ENCODE data around the gene DGKD. TPM values are rescaled to one million over a fixed set of nuclear protein-coding genes. Genes with fewer than 3 reads are reported as not detected.

Gene DGKD
- total RNA-seq, 2 donors from 2014 or later, result 82.4 to 124 TPM

DNA sequence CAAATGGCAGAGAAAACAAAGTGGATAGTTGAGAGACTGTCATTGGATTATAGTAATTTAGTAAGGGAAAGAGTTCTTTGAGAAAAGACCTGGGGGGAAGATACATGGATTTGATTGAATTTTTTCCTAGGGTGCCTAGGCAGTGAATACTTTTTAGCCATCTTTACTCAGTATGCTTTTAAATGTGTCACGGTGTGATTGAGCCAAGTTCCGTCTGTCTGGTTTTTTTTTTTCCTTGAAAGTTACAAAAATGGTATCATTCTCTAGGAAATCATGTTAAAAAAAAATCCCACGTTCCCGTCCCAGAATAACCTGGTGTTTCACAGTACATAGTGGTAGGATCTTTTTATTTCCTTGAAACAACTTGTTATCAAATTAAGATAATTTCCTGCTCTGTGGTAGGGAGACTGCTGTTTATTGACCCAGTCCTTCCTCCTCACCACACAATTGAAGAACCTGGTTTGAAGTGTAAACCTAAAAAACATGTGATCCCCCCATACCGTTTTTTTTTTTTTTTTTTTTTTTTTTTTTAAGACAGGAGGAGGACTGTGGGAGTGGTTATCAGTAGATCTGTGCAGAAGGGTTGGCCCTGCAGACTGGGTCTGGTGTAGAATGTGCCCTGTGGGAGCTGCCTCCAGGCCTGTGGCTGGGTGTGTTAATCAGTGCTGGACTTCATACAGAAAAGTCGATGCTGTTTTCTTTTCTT, 55.1 kb downstream of the DGKD start:
- DNase-seq (ENCODE audit: low spot score), result no peak
- Mint-ChIP-seq H3K36me3 (peaks cover 30% of the 10 kb centered on the region), H3K27ac (peak overlapping the region; percentile 38 to 80), H3K4me1 (ENCODE audit: low read depth in 2 of 2) (peaks cover 51 to 58% of the 10 kb centered on the region in 2 donors), H3K9me3 (no peaks in the 10 kb centered on the region), H3K27me3 (no peaks in the 10 kb centered on the region), H3K4me3 (peak overlapping the region; percentile 28)
- peak; percentile 77 to 79 for ATAC-seq

DNA sequence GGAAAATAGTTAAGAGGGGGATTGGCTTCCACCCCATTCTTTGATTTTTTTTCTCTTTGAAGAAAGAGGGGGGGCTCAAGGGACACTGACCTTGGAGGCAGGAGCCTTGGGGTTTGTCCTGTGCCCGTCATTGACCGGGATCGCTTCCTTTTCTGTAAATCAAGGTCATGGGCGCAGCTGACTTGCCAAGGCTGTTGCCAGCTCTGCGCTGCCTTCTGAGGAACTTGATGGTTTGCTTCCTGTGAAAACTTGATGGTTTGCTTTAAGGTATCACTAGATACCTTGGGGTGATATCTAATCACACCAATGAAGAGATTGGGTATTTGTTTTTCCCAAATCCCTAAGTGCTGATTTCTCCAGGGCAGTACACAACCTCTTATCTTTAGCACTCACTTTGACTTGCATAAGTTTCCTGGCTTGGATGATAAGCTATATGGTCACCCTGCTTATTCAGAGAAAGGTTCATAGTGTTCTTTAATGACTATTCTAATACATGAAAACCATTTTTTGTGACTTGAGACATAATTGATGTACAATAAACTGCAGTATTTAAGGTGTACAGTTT, 56.0 kb downstream of the DGKD start:
- H3K4me1 Mint-ChIP-seq (ENCODE audit: low read depth in 2 of 2), result peaks cover 55 to 63% of the 10 kb centered on the region in 2 donors
- ATAC-seq, result no peak
- H3K4me3 Mint-ChIP-seq, result peak overlapping the region; percentile 28
- H3K27me3 Mint-ChIP-seq, result no peaks in the 10 kb centered on the region
- H3K36me3 Mint-ChIP-seq, result peaks cover 26% of the 10 kb centered on the region
- peak overlapping the region; percentile 38 to 80 for H3K27ac Mint-ChIP-seq
- DNase-seq (ENCODE audit: low spot score), result no peak
- H3K9me3 Mint-ChIP-seq, result no peaks in the 10 kb centered on the region

DNA sequence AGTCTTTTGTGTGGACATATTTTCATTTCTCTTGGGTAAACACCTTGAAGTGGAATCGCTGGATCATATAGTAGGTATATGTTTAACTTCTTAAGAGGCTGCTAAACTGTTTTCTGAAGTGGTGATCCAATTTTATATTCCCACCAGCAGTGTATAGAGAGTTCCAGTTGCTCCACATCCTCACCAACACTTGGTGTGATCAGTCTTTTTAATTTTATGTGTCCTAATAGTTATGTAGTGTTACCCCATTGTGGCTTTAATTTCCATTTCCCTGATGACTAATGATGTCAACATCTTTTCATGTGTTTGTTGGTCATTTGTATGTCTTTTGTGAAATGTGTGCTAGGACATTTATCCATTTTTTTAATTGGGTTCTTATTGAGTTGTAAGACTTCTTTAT, 56.9 kb downstream of the DGKD start:
- DNase-seq (ENCODE audit: low spot score) (no peak), ATAC-seq (no peak)
- peaks cover 59 to 70% of the 10 kb centered on the region in 2 donors for H3K4me1 Mint-ChIP-seq (ENCODE audit: low read depth in 2 of 2)
- peak overlapping the region; percentile 38 to 80 for H3K27ac Mint-ChIP-seq
- no peaks in the 10 kb centered on the region for H3K9me3 Mint-ChIP-seq
- peak overlapping the region; percentile 28 for H3K4me3 Mint-ChIP-seq
- H3K36me3 Mint-ChIP-seq, result peaks cover 26% of the 10 kb centered on the region
- H3K27me3 Mint-ChIP-seq, result no peaks in the 10 kb centered on the region

DNA sequence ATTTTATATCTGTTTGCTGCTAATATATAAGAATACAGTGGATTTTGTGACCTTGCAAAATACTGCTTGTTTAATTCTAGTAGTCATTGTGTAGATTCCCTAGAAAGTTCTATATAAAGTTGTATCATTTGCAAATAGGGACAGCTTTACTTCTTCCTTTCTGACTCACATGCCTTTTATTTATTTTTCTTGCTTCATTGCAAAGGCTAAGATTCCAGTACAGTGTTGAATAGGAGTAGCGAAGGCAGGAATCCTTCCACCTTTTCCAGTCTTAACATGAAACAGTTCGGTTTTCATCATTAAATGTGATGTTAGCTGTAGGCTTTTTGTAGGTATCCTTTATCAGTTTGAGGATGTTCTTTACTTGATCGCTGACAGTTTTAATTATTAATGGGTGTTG, 58.1 kb downstream of the DGKD start:
- DNase-seq (ENCODE audit: low spot score), result no peak
- no peak overlapping the region for H3K4me3 Mint-ChIP-seq
- no peaks in the 10 kb centered on the region for H3K27me3 Mint-ChIP-seq
- H3K9me3 Mint-ChIP-seq, result no peaks in the 10 kb centered on the region
- peak overlapping the region; percentile 75 to 88 for H3K27ac Mint-ChIP-seq
- peaks cover 66 to 76% of the 10 kb centered on the region in 2 donors for H3K4me1 Mint-ChIP-seq (ENCODE audit: low read depth in 2 of 2)
- ATAC-seq, result no peak
- H3K36me3 Mint-ChIP-seq, result peaks cover 26% of the 10 kb centered on the region

DNA sequence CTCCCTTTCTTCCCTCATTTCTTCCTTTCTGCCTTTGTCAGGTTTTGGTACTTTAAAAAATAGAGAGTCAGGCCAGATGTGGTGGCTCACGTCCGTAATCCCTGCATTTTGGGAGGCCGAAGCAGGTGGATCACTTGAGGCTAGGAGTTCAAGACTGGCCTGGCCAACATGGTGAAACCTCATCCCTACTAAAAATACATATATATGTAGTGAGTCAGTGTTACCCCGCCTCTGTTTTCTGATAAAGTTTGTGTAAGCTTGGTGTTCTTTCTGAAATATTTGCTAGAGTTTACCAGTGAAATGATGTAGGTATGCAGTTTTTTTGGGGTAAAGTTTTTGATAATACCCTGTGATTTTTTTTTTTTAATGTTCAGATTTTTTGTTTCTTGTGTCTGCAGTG, 58.8 kb downstream of the DGKD start:
- Mint-ChIP-seq H3K27ac (peak overlapping the region; percentile 75 to 88), H3K9me3 (no peaks in the 10 kb centered on the region), H3K4me1 (ENCODE audit: low read depth in 2 of 2) (peaks cover 69 to 81% of the 10 kb centered on the region in 2 donors), H3K36me3 (peaks cover 26% of the 10 kb centered on the region), H3K4me3 (no peak overlapping the region), H3K27me3 (no peaks in the 10 kb centered on the region)
- DNase-seq (ENCODE audit: low spot score), result no peak
- ATAC-seq, result no peak

DNA sequence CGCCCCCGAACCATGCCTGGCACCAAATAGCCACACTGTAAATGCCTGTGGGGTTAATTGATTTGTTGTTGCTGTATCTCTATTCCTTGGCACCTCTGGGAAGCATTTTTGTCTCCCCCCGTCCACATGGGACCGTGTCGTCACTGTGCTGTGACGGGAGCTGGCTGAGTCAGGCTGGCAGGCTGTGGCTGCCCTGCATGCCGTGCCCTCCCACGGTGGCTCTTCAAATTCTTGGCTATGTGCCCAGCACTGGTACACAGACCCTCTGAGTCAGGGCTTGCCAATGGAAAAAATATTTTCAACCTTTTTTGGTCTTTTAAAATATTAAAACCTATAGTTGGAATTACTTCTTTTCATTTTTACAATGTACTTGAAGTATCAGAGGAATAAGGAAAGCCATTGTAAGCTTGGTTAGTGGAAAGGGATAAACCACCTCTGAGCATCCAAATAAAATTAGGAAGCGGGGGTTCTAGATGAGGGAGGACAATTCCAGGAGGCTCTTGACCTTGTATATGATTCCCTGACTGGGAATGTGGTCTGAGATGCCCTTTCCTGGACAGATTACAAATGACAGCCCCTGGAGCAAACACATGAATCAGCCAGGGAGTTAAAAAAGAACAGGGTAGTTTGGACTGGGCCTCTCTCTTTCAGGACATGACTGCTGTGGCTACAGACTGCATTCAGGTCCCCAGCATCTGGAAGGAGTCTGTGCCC, 59.4 kb downstream of the DGKD start:
- Mint-ChIP-seq H3K27ac (peak overlapping the region; percentile 75 to 88), H3K36me3 (peaks cover 26% of the 10 kb centered on the region), H3K4me3 (no peak overlapping the region), H3K9me3 (no peaks in the 10 kb centered on the region), H3K27me3 (no peaks in the 10 kb centered on the region), H3K4me1 (ENCODE audit: low read depth in 2 of 2) (peaks cover 69 to 82% of the 10 kb centered on the region in 2 donors)
- ATAC-seq (no peak), DNase-seq (ENCODE audit: low spot score) (no peak)

DNA sequence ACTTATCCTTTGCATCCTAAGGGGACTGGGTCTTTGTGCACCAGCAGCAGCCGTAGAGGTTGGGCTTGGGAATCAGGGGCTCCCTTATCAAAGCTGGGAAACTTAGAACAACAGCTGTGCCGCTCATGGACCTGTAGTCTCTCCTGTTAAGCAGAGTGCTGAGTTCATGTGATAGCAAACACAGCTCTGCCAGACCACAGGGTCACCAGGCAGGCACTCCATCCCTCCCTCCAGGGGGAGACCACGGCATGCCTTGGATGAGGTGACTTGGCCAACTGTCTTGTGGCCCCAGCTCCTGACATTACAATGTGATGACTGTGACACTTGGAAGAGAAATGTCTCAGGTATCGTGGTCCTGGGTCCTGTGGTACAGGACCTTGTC, 60.0 kb downstream of the DGKD start:
- Mint-ChIP-seq H3K27ac (peak overlapping the region; percentile 78 to 88), H3K9me3 (no peaks in the 10 kb centered on the region), H3K4me1 (ENCODE audit: low read depth in 2 of 2) (peaks cover 69 to 82% of the 10 kb centered on the region in 2 donors), H3K27me3 (no peaks in the 10 kb centered on the region), H3K4me3 (peak overlapping the region; percentile 66), H3K36me3 (peaks cover 26% of the 10 kb centered on the region)
- DNase-seq (ENCODE audit: low spot score), result no peak
- ATAC-seq, result no peak

DNA sequence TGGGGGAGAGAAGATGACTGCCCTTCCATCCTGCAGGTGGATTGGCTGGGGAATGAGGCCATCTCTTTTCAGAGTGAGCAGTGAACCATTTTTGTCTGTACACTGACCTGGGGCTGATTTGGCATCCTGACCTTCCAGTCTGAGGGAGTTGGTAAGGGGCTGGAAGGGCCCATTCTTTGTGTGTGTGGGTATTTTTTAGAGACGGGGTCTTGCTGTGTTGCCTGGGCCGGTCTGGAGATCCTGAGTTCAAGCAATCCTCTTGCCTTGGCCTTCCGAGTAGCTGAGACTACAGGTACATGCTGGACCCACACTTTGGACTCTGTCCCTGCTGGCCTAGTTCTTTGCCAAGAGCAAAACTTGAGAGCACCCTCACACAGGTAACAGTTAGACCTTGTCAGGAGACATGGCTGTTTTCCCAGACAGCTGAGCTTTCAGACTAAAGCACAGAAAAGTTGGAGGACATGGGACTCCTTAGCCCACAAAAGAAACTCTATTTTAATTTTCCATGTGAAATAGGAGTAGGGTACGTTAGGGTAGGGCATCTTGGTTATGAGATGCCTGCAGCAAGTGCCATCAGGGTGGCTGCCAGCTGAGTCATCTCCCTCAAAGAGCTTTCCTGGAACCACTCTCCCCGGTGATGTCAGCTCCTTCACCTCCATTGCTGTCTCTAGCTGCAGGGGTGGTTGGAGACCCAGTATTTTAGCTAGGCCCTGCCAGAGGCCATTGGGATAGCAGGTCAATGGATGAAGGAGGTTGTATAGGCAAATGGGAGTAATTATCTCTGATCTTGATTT, 60.7 kb downstream of the DGKD start:
- peak; percentile 70 for DNase-seq (ENCODE audit: low spot score)
- peak overlapping the region; percentile 66 for H3K4me3 Mint-ChIP-seq
- no peaks in the 10 kb centered on the region for H3K27me3 Mint-ChIP-seq
- no peaks in the 10 kb centered on the region for H3K9me3 Mint-ChIP-seq
- peaks cover 71 to 83% of the 10 kb centered on the region in 2 donors for H3K4me1 Mint-ChIP-seq (ENCODE audit: low read depth in 2 of 2)
- peak overlapping the region; percentile 78 to 88 for H3K27ac Mint-ChIP-seq
- H3K36me3 Mint-ChIP-seq, result peaks cover 26% of the 10 kb centered on the region
- peak; percentile 66 to 80 for ATAC-seq

DNA sequence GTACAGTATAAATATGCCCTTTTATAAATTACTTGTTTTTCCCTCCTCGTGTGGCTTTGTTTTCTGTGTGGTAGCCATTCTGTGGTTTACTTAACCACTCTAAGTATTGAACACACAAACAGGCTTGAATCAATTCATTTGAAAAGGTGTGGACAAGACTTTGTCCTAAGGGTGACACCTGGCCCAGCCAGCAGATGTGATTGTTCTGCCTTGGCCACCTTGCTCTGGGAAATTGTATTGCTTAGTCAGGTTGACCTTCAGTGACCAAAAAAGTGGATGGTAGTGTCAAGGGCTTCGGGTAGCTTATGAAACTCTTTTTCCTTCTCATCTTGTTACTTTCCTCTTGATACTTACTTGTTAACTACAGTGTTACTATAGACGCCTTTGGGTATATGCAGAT, 61.9 kb downstream of the DGKD start:
- peaks cover 71 to 82% of the 10 kb centered on the region in 2 donors for H3K4me1 Mint-ChIP-seq (ENCODE audit: low read depth in 2 of 2)
- no peak for DNase-seq (ENCODE audit: low spot score)
- H3K27me3 Mint-ChIP-seq, result no peaks in the 10 kb centered on the region
- H3K4me3 Mint-ChIP-seq, result peak overlapping the region; percentile 8
- H3K36me3 Mint-ChIP-seq, result peaks cover 17% of the 10 kb centered on the region
- no peak for ATAC-seq
- peak overlapping the region; percentile 78 to 88 for H3K27ac Mint-ChIP-seq
- no peaks in the 10 kb centered on the region for H3K9me3 Mint-ChIP-seq

DNA sequence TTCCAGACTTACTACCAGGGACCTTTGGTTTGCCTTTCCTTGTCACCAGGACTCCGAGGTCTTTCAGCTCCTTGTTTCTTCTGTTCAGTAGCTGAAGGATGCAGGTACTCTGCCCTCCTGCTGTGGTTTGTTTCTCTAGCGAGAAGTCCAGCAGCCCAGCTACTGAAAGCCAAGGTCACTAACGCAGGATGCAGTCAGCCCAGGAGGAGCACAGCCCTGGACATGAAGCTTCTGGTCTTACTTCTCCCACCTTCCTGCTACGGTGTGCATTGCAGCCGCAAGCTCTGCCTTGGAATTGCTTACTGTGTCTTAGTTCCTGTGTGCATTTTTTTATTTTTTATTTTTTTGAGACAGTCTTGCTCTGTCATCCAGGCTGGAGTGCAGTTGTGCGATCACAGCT, 62.4 kb downstream of the DGKD start:
- Mint-ChIP-seq H3K27ac (peak overlapping the region; percentile 78 to 88), H3K9me3 (no peaks in the 10 kb centered on the region), H3K27me3 (no peaks in the 10 kb centered on the region), H3K4me3 (no peak overlapping the region), H3K36me3 (peaks cover 12% of the 10 kb centered on the region), H3K4me1 (ENCODE audit: low read depth in 2 of 2) (peaks cover 71 to 82% of the 10 kb centered on the region in 2 donors)
- DNase-seq (ENCODE audit: low spot score), result no peak
- ATAC-seq, result no peak

DNA sequence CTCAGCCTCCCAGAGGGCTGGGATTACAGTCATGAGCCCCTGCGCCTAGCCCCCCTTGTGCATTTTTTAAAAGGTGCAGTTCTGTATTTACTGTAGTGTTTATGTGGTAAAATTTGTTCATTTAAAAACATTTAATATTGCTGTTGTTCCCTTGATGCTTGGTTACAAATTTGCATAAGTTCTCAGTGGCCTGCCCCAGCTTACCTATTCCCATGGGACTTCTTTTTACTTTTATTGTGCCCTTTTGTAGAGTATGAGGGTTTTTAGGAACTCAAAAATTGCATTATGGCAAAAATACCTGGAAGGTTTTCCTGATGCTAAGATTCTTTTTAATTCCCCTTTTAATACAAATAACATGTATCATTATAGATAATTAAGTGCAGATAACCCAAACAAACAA, 63.0 kb downstream of the DGKD start:
- H3K4me3 Mint-ChIP-seq, result no peak overlapping the region
- peaks cover 9% of the 10 kb centered on the region for H3K36me3 Mint-ChIP-seq
- peaks cover 76 to 85% of the 10 kb centered on the region in 2 donors for H3K4me1 Mint-ChIP-seq (ENCODE audit: low read depth in 2 of 2)
- no peaks in the 10 kb centered on the region for H3K27me3 Mint-ChIP-seq
- peak overlapping the region; percentile 72 to 78 for H3K27ac Mint-ChIP-seq
- DNase-seq (ENCODE audit: low spot score) (no peak), ATAC-seq (no peak)
- no peaks in the 10 kb centered on the region for H3K9me3 Mint-ChIP-seq

DNA sequence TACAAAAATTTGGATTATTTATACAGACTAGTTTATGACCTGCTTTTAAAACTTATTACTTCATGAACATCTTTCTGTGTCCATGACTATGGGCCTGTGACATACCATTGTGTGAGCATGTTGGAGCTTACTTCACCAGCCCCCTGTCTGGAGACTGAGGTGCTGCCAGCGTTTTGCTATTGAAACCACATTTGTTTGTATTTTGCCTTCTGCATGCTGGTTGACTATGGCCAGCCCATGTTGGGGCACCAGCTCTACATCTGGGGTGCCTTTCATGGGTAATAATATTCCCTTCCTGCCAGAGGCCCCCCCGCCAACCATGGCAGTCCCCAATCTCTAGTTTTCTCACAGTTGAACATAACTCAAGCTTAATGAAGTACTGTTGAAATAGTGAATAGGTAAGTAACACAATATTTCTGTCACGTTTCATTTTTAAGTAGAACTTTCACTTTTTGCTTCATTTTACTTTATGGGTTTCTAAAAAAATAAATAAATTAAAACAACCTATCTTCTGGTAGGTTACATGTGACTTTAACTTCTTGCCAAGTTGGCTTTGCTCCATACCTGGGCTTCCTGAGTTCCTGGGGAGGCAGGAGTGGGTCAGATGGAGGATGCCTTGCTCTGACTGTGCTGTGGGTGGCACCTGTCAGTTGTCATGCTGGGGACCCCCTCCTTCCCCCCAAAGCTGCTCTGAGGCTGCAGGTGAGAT, 63.9 kb downstream of the DGKD start:
- ATAC-seq, result no peak
- peak overlapping the region; percentile 79 to 90 for H3K27ac Mint-ChIP-seq
- H3K36me3 Mint-ChIP-seq, result peaks cover under 1% of the 10 kb centered on the region
- H3K4me1 Mint-ChIP-seq (ENCODE audit: low read depth in 2 of 2), result peaks cover 79 to 86% of the 10 kb centered on the region in 2 donors
- no peaks in the 10 kb centered on the region for H3K27me3 Mint-ChIP-seq
- H3K9me3 Mint-ChIP-seq, result no peaks in the 10 kb centered on the region
- peak overlapping the region; percentile 85 for H3K4me3 Mint-ChIP-seq
- no peak for DNase-seq (ENCODE audit: low spot score)
